ENCODE results near the gene EPHA5. TPM values are rescaled to one million over a fixed set of nuclear protein-coding genes. Genes with fewer than 3 reads are reported as not detected.

The EPHA5 gene
- total RNA-seq, 2 donors from 2014 or later = 0.09 to 0.17 TPM

DNA sequence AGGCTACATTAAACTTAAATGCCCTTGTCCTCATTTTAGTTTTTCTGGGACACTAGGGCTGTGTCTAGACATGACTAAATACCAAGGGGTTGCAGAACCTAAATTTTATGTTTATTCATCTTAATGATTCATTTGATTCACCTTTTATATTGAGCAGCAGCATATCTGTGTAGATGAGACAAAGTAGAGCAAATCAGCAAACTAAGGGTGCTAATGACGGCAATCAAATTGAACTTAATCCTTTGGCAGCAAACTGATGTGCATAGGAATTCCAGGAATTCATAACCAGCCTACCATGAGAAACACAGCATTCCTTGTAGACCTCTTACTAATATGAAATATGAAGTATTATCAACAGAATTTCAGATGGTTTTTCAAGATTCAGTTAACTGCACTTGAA lies 25.1 kb downstream of the EPHA5 start:
- DNase-seq (no peak), ATAC-seq (no peak)
- intact Hi-C loops (cut with DNase I, micrococcal nuclease) = no loop called here

DNA sequence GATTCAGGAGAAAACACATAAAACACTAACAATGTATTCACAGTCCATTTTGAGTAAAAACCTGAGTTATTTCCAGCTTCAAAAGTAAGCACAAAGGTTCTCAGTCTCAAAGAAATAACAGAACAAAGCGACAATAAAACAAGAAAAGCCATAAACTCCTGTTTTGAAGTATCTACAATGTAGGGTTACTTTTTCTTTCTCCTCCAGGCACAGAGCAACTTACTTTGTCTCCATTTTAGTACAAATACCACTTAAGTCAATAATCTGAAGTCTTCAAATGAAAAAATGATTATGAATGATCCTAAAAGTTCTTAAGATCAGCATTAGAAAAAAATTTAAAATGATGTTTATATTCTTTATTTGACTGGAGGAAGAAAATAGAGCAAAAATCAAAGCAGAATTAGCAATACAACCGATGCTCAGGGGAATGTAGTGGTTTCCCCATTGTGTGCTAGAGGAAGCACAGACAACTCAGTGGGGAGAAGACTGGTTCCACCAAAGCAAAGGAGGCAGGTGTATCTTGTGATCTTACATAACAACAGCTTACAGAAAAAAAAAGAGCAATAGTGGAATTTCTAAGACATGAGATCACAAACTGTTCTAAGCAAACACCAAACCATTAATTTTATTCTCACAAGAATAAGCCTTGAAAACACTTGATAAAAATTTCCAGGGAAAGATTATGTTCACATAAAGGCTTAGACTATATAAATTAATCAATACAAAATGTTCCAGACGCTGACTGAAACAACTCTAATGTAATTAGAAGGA lies 35.1 kb downstream of the EPHA5 start:
- intact Hi-C loops (cut with DNase I, micrococcal nuclease) = no loop called here
- DNase-seq (no peak), ATAC-seq (no peak)

DNA sequence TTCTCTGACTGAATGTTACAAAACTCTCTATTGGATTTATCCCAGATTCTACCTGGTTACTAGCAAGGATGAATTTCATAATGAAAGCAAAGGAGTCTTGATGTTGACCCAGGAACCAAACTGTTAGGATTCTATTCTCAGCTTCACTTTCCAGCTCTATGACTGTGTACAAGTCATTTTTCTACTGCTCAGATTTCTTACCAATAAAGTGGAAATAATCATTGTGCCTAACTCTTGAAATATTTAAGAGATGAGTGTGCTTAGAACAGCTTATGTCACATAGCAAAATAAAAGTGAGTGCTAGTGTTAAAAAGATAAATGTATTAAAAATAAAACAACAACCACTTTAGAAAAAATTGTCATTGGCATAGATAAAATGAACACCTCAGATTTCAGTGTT lies 45.6 kb downstream of the EPHA5 start:
- intact Hi-C loops (cut with DNase I, micrococcal nuclease) = no loop called here
- DNase-seq = no peak
- ATAC-seq = no peak

DNA sequence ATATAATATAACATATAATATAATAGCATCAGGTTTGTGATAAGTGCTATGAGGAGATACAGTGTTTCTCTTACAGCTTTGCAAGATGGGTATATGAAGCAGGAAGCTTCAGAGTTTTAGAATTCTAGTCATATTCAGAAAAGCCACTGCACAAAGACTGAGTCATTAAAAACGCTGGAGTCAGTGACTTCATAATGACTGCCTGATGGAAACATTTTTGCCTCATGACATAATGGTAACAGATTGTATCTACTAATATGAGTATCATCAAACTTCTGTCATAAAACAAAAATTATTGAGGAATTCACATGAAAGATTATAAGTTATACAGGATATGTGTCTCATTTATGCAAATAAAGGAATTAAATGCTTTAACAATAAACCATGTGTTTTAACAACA lies 46.8 kb downstream of the EPHA5 start:
- ATAC-seq (no peak), DNase-seq (no peak)
- intact Hi-C loops (cut with DNase I, micrococcal nuclease) = no loop called here

DNA sequence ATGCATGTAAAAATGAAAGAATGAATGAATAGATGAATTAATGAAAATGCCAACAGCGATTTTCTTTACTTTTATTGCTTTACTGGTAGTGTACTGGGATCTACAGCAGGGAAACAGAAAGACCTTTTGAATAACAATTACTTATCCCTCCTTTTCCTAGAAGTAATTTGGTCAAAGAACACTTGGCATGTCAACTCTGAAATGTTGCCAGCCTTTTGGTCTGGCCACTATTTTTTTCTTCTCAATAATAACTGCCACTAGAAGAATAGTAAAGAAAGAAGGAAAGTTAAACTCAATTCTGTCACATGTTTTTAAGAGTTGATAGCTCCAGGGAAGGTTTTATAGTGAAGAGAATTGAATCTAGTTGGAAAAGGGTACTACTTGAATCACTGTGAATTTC lies 52.9 kb downstream of the EPHA5 start:
- intact Hi-C loops (cut with DNase I, micrococcal nuclease) = no loop called here
- ATAC-seq = no peak
- no peak for DNase-seq

DNA sequence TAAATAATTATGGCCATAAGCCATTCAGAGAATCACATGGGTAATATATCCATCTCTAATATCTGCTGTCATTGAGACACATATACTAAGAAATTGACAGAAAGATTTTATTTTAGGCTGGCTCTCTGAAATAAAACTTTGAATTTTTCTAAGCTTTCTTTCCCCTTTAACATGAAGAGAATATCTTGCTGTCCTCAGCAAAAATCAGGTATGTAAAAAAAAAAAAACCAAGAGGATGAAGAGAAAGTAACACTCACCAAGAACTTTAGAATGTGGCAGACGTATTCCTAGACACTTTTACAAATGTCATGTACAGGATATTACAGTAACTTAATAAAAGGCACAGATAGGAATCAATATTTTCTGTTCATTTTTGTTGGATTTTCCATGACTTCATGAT lies 65.8 kb downstream of the EPHA5 start:
- DNase-seq = no peak
- ATAC-seq = no peak
- intact Hi-C loops (cut with DNase I, micrococcal nuclease) = no loop called here

DNA sequence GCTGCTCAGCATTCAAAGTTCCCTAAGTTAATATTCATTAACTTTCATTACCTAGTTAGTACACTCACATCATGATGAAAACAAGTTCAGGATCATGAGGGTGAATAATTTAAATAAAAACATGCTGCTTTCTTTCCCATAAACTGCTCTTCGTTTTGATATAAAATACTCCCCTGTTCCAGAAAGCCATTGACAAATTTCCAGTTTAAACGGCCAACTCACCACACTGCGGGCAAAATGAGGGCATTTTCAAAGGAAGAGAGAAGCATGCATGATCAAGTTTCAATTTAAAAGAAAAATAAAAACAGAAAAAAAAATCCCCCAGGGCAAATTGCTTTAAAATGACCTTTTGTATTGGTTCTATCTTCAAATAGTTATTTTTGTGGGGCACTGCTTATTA lies 69.6 kb downstream of the EPHA5 start:
- ATAC-seq (no peak), DNase-seq (no peak)
- intact Hi-C loops (cut with DNase I, micrococcal nuclease) = no loop called here

DNA sequence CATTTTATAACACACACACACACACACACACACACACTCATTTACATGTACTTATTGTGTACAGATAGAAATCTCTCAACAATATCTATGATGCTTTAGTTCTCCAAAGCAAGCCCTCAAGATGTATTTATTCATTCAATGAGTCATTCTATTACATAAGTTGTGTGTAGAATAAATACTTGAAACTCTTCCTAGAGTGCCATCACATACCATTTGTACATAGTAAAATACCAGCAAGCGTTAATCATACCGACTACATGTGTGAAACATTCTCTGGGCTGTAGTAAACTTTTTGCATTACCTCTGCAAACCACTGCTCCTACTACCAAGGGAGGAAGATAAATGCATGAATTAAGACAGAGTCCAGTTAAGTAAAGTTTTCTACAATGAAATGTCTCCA lies 70.9 kb downstream of the EPHA5 start:
- no peak for ATAC-seq
- intact Hi-C loops (cut with DNase I, micrococcal nuclease) = no loop called here
- DNase-seq = no peak

DNA sequence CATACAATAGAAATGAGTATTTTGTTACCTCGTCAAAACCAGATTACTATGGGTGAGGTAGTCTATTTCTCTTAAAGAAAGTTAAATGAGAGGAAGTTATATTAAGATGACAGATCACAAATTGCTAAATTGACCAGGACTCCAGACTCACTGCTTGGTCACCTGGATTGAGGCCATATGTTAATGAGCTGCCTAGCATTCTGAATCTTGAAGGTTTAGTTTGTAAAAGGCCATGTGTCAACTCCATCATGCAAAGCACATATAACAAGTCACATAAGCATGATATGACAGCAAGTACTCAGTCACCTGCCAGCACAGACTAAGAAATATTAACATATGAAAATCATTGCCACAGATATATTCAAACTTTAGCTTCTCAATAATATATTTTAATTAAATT lies 72.6 kb downstream of the EPHA5 start:
- no peak for ATAC-seq
- intact Hi-C loops (cut with DNase I, micrococcal nuclease) = no loop called here
- DNase-seq = no peak

DNA sequence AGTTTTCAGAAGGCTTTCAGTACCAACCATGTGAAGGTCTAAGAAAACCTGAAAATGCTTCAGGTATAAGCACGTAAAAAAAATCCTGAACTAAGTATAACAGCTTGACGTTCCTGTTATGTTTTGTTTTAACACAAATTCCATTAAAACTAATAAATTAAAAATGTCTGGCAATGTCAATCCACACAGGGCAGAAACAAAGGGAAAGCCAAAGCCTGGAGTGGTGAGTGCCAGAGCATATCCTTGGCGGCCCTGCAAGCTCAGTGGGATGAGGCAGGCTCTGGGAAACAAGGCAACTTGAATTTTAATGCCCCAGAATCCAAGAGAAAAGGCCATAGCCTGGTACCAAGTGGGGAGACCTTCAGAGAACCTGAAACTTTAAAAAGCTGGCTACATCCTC lies 78.2 kb downstream of the EPHA5 start:
- DNase-seq (no peak), ATAC-seq (no peak)
- intact Hi-C loops (cut with DNase I, micrococcal nuclease) = no loop called here

DNA sequence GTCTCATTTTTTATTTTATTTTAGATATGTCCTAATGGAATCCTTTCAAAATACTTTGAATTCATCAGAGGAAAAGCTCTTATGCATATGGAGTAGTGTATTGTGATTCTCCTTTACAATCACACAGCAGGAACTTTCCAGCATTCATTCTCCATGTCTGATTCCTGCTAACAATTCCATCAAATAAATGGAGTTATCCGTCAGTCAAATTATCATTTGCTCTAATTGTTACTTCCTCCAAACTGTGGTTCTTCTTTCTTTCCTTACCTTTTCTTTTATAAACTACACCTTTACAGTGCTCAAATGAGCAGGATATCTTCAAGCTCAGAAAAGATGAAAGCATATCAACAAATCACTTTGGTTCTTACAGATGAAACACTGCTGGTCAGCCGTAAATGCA lies 80.4 kb downstream of the EPHA5 start:
- ATAC-seq = no peak

DNA sequence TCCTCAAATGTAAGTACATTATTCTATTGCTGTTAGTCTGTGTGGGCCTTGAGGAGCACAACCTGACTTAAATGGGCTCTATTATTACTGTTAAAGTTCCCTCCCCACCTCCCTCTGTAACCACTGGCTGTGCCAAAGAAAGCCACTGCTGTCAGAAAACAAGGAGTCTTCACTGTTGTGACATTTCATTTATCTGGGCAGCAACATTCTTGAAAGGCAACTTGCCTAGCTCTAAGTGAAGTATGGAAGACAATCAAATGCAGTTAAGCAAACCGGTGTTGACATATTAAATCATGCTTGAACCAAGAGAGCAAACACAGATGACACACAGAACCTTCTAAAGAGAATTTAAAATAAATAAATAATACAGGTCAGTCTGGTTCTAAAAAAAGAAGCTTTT lies 81.0 kb downstream of the EPHA5 start:
- intact Hi-C loops (cut with DNase I, micrococcal nuclease) = no loop called here
- DNase-seq (no peak), ATAC-seq (no peak)

More for the DNA sequence above, 80.4 kb downstream of the EPHA5 start:
- intact Hi-C loops (cut with DNase I, micrococcal nuclease) = no loop called here
- DNase-seq = no peak

DNA sequence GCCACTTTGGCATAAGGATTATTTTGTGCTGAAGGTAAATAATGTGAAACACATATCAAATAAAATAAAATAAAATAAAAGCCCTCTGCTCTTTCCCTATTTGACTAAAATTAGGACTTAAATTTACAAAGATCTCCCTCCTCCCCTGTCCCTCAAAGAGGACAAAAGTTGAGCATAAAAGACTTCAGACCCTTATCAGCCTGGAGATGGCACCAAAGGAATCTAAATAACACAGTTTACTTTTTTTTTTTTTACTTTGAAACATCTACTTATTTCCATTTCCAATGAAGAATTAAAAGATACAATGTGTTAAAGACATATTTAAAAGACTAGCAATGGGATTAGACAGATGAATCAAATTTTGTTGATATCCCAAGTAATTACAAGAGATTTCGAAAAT lies 89.7 kb downstream of the EPHA5 start:
- no peak for ATAC-seq
- intact Hi-C loops (cut with DNase I, micrococcal nuclease) = no loop called here
- DNase-seq = no peak

DNA sequence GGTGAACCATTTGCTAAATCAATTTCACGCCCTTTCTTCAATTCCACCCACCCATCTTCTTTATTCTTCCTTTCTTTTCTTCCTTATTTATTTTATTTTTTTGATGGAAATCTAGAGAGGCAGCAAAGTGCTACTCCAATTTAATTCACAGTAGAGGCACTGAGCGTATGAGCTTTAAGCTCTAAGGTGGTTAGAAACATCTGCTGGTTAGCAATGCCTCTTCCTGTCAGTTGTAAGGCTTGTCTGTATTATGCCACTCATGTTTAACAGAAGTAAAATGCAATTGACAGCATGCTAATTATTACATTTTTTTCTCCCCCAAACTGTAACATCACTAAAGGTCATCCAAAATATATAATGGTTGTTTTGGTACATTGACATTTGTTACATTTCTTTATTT lies 103.8 kb downstream of the EPHA5 start:
- DNase-seq (no peak), ATAC-seq (no peak)
- intact Hi-C loops (cut with DNase I, micrococcal nuclease) = no loop called here

DNA sequence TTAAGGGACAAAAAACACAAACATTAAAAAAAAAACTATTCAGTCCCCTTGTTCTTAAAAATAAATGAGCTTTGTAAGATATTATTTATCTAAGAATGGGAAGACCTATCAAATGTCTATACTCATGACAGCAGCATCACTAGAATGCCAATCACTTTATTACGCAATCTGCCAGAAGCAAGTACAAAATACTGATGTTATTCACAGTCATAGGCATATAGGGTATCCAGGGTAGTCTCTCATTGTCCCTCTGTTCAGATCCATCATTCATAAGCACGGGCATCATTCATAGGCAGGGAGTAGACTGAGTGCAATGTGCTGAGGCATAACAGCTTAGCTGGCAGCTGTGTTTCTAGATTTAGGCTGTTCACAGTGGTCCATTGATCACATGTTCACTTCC lies 109.1 kb downstream of the EPHA5 start:
- no peak for DNase-seq
- intact Hi-C loops (cut with DNase I, micrococcal nuclease) = no loop called here
- ATAC-seq = no peak

DNA sequence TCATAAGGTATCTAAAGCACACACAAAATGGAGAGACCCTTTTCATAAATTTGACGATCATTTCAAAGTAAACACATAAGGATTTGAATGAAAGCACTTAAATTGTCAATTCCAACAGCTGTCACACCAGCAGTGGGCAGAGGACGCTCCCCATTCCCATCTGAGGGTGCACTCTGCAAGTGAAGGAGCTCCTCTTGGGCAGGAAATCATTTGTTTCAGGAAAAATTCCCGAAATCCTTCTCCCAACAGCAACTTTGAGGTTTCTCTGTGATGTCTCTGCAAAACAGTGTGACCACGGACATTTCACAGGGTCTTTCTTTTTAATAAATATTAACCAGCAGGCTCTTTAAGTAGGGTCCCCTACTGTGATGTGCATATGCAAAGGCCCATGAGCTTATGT lies 111.0 kb downstream of the EPHA5 start:
- DNase-seq (no peak), ATAC-seq (no peak)
- intact Hi-C loops (cut with DNase I, micrococcal nuclease) = no loop called here

DNA sequence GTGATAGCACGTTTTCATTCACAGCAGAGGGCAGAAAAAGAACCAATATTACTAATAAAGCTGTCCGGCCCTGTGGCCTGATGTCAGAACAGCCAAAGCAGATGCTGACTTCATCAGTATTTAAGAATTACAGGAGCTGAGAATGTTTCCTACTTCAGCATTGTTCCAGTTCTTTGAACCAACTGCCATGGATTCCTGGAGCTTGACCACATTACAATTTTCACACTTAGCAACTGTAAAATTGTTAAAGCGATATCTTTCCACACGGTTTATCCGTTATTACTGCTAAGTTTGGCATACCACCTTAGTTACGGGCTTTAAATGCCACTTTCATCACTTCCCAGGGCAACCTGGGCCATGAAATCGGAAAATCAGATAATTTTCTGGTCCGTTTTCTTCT lies 118.2 kb downstream of the EPHA5 start:
- no peak for DNase-seq
- intact Hi-C loops (cut with DNase I, micrococcal nuclease) = no loop called here
- ATAC-seq = no peak

DNA sequence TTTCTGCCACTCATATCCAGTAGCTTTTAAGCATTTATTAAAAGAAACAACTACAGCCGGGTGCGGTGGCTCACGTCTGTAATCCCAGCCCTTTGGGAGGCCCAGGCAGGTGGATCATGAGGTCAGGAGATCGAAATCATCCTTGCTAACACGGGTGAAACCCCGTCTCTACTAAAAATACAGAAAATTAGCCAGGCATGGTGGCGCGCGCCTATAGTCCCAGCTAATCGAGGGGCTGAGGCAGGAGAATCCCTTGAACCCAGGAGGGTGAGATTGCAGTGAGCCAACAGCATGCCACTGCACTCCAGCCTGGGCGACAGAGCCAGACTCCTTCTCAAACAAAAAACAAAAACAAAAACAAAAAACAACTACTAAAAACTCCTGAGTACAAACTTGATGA lies 119.8 kb downstream of the EPHA5 start:
- no peak for ATAC-seq
- intact Hi-C loops (cut with DNase I, micrococcal nuclease) = no loop called here
- DNase-seq = no peak

DNA sequence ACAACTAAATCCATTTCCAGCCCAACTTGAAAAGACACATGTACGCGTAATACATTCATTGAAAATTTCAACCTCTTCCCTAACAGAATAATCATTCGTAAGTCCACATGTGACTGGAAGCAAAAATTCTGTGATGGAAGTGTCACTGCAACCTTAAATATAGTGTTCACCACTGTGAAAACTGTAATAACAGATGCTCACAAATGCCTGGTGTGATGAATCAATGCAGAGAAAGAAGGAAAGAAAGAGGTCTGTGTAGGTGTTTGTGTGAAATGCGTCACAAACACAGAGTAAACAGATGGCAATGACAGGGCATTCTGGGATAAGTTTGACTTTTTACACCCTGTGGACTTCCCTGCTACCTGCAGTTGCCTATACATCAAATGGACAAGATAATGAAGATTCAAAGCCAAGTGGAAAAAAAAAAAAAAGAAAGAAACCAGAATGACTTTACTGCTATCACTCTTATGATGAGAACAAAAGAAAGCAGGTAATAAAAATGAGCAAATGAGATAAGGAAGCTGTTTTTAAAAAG lies 123.3 kb downstream of the EPHA5 start:
- DNase-seq (no peak), ATAC-seq (no peak)
- intact Hi-C loops (cut with DNase I, micrococcal nuclease) = no loop called here

DNA sequence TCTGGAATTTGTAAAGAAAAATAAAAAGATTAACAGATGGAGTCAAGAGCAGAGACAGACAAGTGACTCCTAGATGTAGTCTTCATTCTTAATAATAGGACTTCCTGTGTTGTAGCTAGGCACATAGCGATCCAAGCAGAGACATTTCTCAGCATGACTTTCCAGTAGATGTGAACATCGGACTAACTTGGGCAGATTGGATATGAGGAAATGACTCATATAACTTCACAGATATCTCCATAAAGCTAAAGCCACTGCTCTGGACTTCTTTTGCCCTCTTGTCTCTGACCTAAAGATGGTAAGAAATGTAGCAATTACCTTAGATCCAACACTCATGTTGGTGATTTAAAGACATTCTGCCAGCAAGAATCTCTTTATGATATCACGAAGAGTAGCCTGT lies 131.7 kb downstream of the EPHA5 start:
- no peak for ATAC-seq
- intact Hi-C loops (cut with DNase I, micrococcal nuclease) = no loop called here
- no peak for DNase-seq

DNA sequence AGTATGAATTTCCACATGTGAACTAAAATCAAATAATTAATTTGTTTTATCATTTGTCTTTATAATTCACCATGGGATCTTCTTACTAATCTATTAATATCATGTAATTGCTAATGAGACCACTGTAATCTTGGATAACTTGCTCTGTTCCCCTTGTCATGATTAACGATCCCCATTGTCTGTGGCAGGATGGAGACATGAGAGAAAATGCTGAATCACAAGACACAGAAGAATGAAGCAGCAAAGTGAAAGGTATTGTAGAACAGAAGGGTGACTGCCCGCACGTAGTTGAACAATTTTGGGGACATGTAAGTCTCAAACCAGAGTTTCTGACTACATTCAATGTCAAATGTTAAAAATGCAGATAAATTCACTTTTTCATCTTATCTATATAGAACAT lies 135.2 kb downstream of the EPHA5 start:
- intact Hi-C loops (cut with DNase I, micrococcal nuclease) = no loop called here
- ATAC-seq (no peak), DNase-seq (no peak)

Data from left colon (tissue), 2 donors.